NCI-H1436 treated with DMSO at 0.1 percent for 48 hours (cell line): Measurements from ENCODE around the gene RBM4.
"Not testable (repeated sequence)": the region's sequence is repeated elsewhere in the genome, so short reads cannot be mapped to it uniquely, and the experiment has no call there.

Experiments
- DNase-seq: peaks from one replicate; lab custom pipeline; 2025; lab: John Stamatoyannopoulos, UW

Gene RBM4

GRCh38 chr11:66616379-66617154, 21.9 kb upstream of the RBM4 start, which contains the start of gene RBM14:
TSS of gene RBM14 (plus strand) at chr11:66616630. CDS start at chr11:66616721, 91 bp downstream.
- DNase-seq: peak; percentile 94

- no peak for DNase-seq
Measured at GRCh38 chr11:66617155-66617834, 21.2 kb upstream of the RBM4 start.

DNA sequence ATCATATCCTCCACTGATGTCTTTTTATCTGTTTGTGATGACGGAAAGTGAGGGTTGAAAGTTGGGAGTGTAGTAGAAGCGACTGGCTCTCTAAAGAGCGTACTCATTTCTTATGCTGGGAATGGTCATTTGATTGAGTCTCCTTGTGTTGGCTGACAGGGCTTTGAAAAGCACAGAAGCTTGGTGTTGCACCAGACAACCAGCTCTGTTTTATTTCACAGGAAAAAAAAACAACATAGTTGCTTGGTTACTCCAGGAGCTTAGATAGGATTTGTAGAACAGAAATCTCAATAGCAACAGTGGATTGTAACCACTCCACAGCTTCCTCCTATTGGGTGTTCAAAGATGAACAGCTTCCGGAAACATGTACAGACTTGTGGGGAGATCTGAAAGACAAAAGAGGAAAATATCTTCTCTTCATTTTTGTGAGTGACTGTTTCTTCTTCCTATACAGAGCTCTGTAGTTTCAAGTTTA, 19.4 kb upstream of the RBM4 start:
- DNase-seq: no peak

DNA sequence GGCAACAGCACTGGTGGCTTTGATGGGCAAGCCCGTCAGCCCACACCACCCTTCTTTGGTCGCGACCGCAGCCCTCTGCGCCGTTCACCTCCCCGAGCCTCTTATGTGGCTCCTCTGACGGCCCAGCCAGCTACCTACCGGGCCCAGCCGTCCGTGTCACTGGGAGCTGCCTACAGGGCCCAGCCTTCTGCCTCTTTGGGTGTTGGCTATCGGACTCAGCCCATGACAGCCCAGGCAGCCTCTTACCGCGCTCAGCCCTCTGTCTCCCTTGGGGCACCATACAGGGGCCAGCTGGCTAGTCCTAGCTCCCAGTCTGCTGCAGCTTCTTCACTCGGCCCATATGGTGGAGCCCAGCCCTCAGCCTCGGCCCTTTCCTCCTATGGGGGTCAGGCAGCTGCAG, 14.1 kb upstream of the RBM4 start:
- no peak for DNase-seq

GRCh38 chr11:66625041-66625751, 13.3 kb upstream of the RBM4 start:
- DNase-seq: no peak

GRCh38 chr11:66625752-66626149, 12.8 kb upstream of the RBM4 start:
- no peak for DNase-seq

- no peak for DNase-seq
Measured at GRCh38 chr11:66626382-66626781, 12.1 kb upstream of the RBM4 start.

DNA sequence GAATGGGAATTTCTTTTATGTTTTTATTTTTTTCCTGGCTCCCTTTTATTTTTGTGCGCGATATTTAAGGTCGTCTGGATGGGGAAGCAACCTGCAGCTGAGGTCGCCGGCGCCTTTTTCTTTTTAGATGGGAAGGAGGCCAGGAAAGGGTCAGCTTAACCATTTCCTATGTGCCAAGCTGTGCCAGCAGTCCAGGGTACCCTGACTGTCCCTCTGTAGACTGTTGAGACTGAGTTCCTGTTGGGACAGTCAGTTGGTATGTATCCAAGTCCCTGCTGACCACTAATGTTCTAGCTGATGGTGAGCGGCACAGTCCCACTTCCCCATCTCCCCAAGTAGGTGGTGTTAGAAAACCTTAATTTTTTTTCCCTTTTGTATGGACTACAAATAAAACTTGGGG, 11.6 kb upstream of the RBM4 start:
- no peak for DNase-seq

- DNase-seq: no peak
Measured at GRCh38 chr11:66628061-66628603, 10.4 kb upstream of the RBM4 start.

DNA sequence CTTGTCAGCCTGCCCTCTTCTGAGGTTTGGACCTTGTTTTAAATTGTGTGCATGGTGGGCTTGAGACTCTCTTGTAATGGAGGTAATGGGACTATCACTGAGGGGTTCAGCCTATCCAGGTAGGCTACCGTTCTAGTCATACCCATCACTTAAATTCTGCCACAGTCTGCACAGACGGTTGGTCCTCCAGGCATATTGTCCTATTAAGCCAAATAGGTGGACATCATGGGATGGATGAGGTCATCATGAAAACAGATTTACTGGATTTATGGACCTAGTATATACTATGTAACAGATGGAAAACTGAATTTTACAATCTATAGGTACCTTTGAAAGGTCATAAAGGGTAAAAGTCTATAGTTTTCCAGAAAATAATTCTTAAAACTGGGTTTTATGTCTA, 9.1 kb upstream of the RBM4 start:
- DNase-seq: no peak

DNA sequence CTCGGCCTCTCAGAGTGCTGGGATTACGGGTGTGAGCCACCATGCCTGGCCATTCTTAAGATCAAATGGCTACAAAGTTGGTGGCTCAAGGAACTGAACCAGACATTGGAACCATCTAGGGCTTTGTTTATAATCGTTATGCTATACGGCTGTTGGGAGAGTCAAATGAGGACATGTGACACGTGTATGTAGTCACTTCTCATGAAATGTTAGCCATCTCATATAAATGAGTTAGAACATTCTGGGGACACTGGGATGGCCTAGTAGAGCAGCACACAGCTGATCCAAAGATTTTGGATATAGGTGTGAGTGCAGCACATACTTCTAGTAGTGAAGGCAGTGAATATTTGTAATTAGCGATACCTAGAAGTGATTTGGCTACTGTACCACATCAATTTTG, 6.6 kb upstream of the RBM4 start:
- DNase-seq: no peak

- DNase-seq: no peak
Measured at GRCh38 chr11:66632952-66633351, 5.6 kb upstream of the RBM4 start.

DNA sequence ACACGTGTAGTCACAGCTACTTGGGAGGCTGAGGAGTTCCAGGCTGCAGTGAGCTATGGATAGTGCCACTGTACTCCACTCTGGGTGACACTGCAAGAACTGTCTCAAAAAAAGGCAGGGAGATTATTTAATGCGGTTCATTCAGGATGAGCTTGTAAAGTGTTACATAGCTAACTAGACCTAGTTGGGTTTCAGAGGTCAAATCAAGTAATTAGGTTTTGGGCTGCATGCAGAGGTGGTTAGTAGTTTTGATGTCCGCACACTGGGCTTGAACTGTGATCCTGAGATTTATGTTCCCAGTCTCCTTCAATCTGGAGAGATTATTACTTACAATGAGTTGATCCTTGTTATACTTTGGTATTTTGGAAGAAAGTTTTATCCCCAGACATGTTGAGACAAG, 2.1 kb upstream of the RBM4 start:
- no peak for DNase-seq

DNA sequence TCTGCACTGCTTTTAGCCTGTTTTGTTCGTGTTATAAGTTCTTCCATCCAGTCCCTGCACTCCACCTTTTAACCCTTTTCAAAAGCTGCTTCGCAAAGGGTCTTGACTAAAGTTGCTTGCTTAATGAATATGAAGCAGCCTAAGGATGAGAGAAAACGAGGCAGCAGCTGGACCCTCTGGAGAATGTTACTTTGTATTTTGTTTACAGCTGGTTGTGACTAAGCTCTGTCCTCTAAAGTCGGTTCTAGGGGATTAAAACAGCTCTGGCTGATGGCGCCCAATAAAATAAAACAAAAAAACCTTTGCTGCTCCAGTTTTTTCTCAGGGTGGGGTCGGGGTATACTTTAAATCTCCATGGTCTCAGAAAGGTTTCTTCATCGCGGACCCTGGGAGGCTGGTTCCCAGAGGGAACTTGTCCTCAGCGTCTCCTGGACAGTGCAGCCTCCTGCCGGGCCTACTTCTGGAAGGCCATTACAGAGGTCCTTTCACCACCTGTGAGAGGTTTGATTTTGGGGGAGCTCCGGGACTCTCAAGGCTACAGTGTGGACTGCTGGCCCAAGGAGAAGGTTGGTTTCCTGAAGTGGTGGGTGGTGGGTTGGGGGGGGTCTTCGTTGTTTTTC, 836 bp upstream of the RBM4 start:
- no peak for DNase-seq

DNA sequence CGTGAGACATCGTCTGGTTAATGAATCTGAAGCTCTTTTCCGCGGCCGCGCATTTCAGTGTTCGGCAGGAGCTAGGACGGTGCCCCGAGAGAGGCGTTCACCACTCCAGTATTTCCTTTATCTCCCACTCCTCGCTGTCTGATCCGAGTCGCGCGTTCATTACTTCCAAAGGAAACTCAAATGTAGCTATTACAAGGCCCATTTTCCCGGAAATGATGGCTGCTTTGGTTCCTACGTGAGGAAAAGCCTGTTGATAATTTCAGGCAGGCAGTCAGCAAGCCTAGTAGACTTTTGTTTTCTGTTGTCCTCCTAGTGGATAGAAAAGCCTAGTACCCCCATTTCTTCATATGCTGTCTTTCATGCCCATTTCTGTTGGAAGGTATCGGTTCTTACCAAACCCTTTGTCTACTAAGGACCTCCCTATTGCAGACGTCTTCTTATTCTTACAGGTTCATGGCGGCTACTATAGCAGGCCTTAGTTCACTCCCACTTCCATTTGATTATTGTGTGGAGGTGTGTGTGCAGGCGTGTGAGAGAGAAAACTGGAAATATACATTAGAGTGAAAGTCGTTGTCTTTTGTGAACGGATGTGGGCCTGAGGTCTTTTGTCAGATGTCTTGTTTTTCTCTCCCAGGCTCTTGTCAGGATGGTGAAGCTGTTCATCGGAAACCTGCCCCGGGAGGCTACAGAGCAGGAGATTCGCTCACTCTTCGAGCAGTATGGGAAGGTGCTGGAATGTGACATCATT, 737 bp downstream of the RBM4 start:
- no peak for DNase-seq

- not testable (repeated sequence) for DNase-seq
Measured at GRCh38 chr11:66639814-66640340, 1.4 kb downstream of the RBM4 start.

GRCh38 chr11:66641834-66642233, 3.3 kb downstream of the RBM4 start:
- DNase-seq: no peak

DNA sequence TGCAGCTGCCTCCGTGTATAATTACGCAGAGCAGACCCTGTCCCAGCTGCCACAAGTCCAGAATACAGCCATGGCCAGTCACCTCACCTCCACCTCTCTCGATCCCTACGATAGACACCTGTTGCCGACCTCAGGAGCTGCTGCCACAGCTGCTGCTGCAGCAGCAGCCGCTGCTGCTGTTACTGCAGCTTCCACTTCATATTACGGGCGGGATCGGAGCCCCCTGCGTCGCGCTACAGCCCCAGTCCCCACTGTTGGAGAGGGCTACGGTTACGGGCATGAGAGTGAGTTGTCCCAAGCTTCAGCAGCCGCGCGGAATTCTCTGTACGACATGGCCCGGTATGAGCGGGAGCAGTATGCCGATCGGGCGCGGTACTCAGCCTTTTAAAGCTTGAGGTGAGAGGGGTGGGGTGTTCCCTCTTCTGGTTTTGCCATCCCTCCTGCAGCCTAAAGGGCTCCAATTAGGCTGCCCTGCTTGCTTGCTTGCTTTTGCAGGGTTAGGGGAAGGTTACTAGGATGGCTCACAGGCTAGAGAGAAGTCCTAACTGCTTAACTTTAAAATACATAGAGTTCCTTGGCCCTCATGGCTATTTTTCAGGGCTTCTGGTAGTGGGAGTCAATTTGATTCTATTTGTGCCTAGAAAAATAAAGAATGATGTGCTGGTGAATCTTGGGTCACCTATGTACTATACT, 5.4 kb downstream of the RBM4 start:
- no peak for DNase-seq

DNA sequence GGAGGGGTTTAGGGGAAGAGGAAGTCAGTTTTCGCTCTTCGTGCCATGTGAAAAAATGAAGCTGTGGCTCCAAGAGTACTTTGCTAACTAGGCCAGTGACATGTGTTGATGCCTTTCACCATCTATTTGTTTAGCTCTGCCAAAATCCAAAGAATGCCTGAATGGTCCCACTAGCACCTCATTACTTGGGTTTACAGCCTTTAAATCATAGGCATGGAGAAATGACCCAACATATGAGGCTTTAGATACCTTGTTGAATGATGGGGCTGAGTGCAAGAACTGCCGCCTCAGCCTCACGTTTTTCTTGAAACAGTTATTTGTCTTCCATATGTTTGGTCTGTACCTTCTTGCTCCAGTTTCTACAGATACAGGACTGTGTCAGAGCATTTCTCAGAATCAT, 8.3 kb downstream of the RBM4 start:
- DNase-seq: no peak

- no peak for DNase-seq
Measured at GRCh38 chr11:66649903-66650302, 11.4 kb downstream of the RBM4 start.

- DNase-seq: no peak
Measured at GRCh38 chr11:66651016-66651415, 12.5 kb downstream of the RBM4 start.
